ENCODE results near the gene ETNPPL. TPM values are rescaled to one million over a fixed set of nuclear protein-coding genes. Genes with fewer than 3 reads are reported as not detected.

The ETNPPL gene
- total RNA-seq, 1 experiment from 2014 or later: 0.66 TPM

GRCh38 chr4:108693819-108694218, 69.0 kb downstream of the ETNPPL start:
- POLR2A ChIA-PET: no interaction called here
- no peak for DNase-seq (ENCODE audit: low spot score)
- Mint-ChIP-seq H3K4me1 (no peaks in the 10 kb centered on the region), H3K9me3 (no peaks in the 10 kb centered on the region), H3K27ac (no peak overlapping the region), H3K4me3 (no peak overlapping the region), H3K27me3 (ENCODE audit: low read depth) (no peaks in the 10 kb centered on the region; the same call in 1 of the 2 replicates), H3K36me3 (no peaks in the 10 kb centered on the region)
- CTCF ChIA-PET: no interaction called here
- no peak for ATAC-seq
- TF ChIP-seq ESRRA (CRISPR knock-in tag; IDR thresholded peaks at IDR 0.05; ENCODE audit: borderline replicate concordance) (no peak), ERG (CRISPR knock-in tag; IDR thresholded peaks at IDR 0.05) (no peak), TP53 (CRISPR knock-in tag; IDR thresholded peaks at IDR 0.05) (no peak), ZNF263 (CRISPR knock-in tag; IDR thresholded peaks at IDR 0.05; ENCODE audit: low read depth) (no peak), FOXK1 (CRISPR knock-in tag; IDR thresholded peaks at IDR 0.05) (no peak), MXD4 (CRISPR knock-in tag; IDR thresholded peaks at IDR 0.05; ENCODE audit: borderline replicate concordance) (no peak), IRF2 (CRISPR knock-in tag; IDR thresholded peaks at IDR 0.05; ENCODE audit: borderline replicate concordance, low read depth) (no peak), TEAD4 (CRISPR knock-in tag; IDR thresholded peaks at IDR 0.05) (no peak)

GRCh38 chr4:108693211-108693610, 69.6 kb downstream of the ETNPPL start:
- Mint-ChIP-seq H3K27ac (no peak overlapping the region), H3K4me3 (no peak overlapping the region), H3K36me3 (no peaks in the 10 kb centered on the region), H3K27me3 (ENCODE audit: low read depth) (no peaks in the 10 kb centered on the region), H3K9me3 (no peaks in the 10 kb centered on the region), H3K4me1 (no peaks in the 10 kb centered on the region)
- ChIA-PET CTCF (no interaction called here), POLR2A (no interaction called here)
- no peak for TF ChIP-seq JAZF1 (CRISPR knock-in tag; IDR thresholded peaks at IDR 0.05)
- ATAC-seq (no peak), DNase-seq (ENCODE audit: low spot score) (no peak)

Other genes with a start within 250 kb of the ETNPPL start
- gene RPL34, start 142.5 kb downstream of the ETNPPL start, total RNA-seq (2021): 1,253 to 1,310 TPM (median 1,269 TPM) in 3 replicates
- gene OSTC, start 112.5 kb downstream of the ETNPPL start, total RNA-seq (2021): 123 to 132 TPM (median 125 TPM) in 3 replicates